NCI-H1930 (cell line): ENCODE measurements around the gene ORMDL3.

Experiments
- DNase-seq, 2 experiments: peaks; one replicate each; lab custom pipeline; 2025; lab: John Stamatoyannopoulos, UW

ORMDL3 gene

GRCh38 chr17:39871801-39872200 is 55.6 kb downstream of the ORMDL3 start:
- no peak for DNase-seq
